KMS-11 (cell line): ENCODE results near the gene SKOR2.

Source experiments
- H2AFZ ChIP-seq: fragments of 200-600 bp; sonication (generic); 2 replicates; pipeline ENCODE4 v1.6.1; 2016; ENCODE audit warnings: antibody characterized with exemption, mixed run types, low read depth
- H3K27ac ChIP-seq: fragments of 200-600 bp; sonication (generic); 2 replicates; pipeline ENCODE4 v1.6.1; 2016; ENCODE audit warnings: mild to moderate bottlenecking, mixed run types
- H3K27me3 ChIP-seq: fragments of 200-600 bp; sonication (generic); 2 replicates; pipeline ENCODE4 v1.6.1; 2017; ENCODE audit warnings: mild to moderate bottlenecking, low read depth, mixed run types, moderate library complexity; ENCODE audit not compliant: insufficient read depth
- H3K36me3 ChIP-seq: fragments of 200-600 bp; sonication (generic); 2 replicates; pipeline ENCODE4 v1.6.1; 2017; ENCODE audit warnings: mild to moderate bottlenecking, mixed run types; ENCODE audit not compliant: insufficient read depth
- H3K4me1 ChIP-seq: fragments of 200-600 bp; sonication (generic); 2 replicates; pipeline ENCODE4 v1.6.1; 2016; ENCODE audit warnings: mild to moderate bottlenecking, low read depth, mixed run types; ENCODE audit not compliant: poor library complexity, severe bottlenecking
- H3K4me2 ChIP-seq: fragments of 200-600 bp; sonication (generic); 2 replicates; pipeline ENCODE4 v1.7.0; 2016; ENCODE audit warnings: mild to moderate bottlenecking, mixed run types
- H3K4me3 ChIP-seq: fragments of 200-600 bp; sonication (generic); IDR thresholded peaks from 2 replicates; pipeline ENCODE4 v1.6.1; 2017; ENCODE audit warnings: low read depth, low read length, mixed read lengths; ENCODE audit not compliant: insufficient read depth
- H3K79me2 ChIP-seq: fragments of 200-600 bp; sonication (generic); 2 replicates; pipeline ENCODE4 v1.6.1; 2016; ENCODE audit warnings: low read depth, mixed run types; ENCODE audit not compliant: insufficient read depth
- H3K9ac ChIP-seq: fragments of 200-600 bp; sonication (generic); 2 replicates; pipeline ENCODE4 v1.6.1; 2016; ENCODE audit warnings: mild to moderate bottlenecking, mixed run types
- H4K20me1 ChIP-seq: fragments of 200-600 bp; sonication (generic); 2 replicates; pipeline ENCODE4 v1.6.1; 2016; ENCODE audit warnings: mild to moderate bottlenecking, mixed run types; ENCODE audit not compliant: insufficient read depth
- TF ChIP-seq, protein P1 (sequence below): fragments of 200-600 bp; sonication (generic); conservative IDR thresholded peaks from 2 replicates; pipeline ENCODE4 v1.6.1; 2017; ENCODE audit warnings: low read depth, mild to moderate bottlenecking, antibody characterized with exemption, low read length, moderate library complexity, mixed read lengths

The SKOR2 gene

GRCh38 chr18:47251289-47252120 is at the start of gene SKOR2:
Gene SKOR2, minus strand, starts transcription at chr18:47251660. Its CDS starts 2,477 bp downstream, at chr18:47249183.
- Histone ChIP-seq H3K4me3 (no peak within 1 kb of the TSS), H3K79me2 (no peaks in the 10 kb centered on the region), H3K27me3 (no peaks in the 10 kb centered on the region), H3K4me2 (no peak within 1 kb of the TSS), H2AFZ (no peak within 1 kb of the TSS), H4K20me1 (no peaks in the 10 kb centered on the region), H3K27ac (no peak within 1 kb of the TSS), H3K9ac (no peak within 1 kb of the TSS), H3K4me1 (no peaks in the 10 kb centered on the region), H3K36me3 (no peaks in the 10 kb centered on the region)
- TF ChIP-seq, protein P1, sequence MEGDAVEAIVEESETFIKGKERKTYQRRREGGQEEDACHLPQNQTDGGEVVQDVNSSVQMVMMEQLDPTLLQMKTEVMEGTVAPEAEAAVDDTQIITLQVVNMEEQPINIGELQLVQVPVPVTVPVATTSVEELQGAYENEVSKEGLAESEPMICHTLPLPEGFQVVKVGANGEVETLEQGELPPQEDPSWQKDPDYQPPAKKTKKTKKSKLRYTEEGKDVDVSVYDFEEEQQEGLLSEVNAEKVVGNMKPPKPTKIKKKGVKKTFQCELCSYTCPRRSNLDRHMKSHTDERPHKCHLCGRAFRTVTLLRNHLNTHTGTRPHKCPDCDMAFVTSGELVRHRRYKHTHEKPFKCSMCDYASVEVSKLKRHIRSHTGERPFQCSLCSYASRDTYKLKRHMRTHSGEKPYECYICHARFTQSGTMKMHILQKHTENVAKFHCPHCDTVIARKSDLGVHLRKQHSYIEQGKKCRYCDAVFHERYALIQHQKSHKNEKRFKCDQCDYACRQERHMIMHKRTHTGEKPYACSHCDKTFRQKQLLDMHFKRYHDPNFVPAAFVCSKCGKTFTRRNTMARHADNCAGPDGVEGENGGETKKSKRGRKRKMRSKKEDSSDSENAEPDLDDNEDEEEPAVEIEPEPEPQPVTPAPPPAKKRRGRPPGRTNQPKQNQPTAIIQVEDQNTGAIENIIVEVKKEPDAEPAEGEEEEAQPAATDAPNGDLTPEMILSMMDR = no peak

DNA sequence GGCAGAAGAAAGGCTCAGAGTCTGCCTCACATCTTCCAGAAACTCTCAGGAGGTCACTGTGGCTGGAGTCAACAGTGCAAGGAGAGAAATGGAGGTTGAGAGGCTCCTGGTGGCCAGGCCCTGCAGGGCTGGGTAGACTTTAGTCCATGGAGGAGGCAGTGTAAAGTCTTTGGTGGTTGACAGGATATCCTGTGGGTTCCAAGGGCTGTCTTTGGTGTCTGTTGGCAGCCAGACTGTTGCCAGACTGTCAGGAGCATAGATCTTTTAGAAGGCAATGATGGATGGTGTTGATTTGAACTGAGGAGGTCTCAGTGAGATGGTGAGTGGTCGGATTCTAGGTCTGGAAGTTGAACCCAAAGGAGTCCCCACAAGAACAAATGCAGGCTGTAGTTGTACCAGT is 45.0 kb upstream of the SKOR2 start:
- Histone ChIP-seq H3K4me2 (no peak overlapping the region), H3K4me3 (no peak overlapping the region), H3K36me3 (no peaks in the 10 kb centered on the region), H3K27me3 (no peaks in the 10 kb centered on the region), H4K20me1 (no peaks in the 10 kb centered on the region), H3K27ac (no peak overlapping the region), H3K9ac (no peak overlapping the region), H2AFZ (no peak overlapping the region), H3K79me2 (no peaks in the 10 kb centered on the region), H3K4me1 (no peaks in the 10 kb centered on the region)
- TF ChIP-seq, protein P1 = no peak

DNA sequence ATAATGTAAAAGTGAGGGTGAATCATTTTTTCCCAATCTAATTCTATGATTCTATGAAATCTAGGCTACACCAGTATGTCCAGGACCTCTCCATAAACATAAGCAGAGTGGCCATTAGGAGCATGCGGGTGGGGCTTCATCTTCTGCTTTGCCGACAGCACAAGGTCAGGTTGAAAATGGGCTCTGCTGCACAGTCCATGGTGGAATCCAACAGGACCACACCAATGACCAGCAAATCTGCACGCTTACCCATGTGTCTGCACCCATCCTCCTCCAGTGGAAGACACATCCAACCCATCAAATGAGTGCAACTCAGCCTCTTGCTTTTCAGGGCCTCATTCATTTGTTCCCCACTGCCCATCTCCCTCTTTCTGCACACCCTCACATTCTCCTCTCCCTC is 43.3 kb upstream of the SKOR2 start:
- Histone ChIP-seq H3K4me1 (no peaks in the 10 kb centered on the region), H3K27me3 (no peaks in the 10 kb centered on the region; the same call in 1 of the 2 replicates), H3K4me3 (no peak overlapping the region), H3K79me2 (no peaks in the 10 kb centered on the region), H2AFZ (no peak overlapping the region), H3K27ac (no peak overlapping the region), H4K20me1 (no peaks in the 10 kb centered on the region), H3K36me3 (no peaks in the 10 kb centered on the region), H3K4me2 (no peak overlapping the region), H3K9ac (no peak overlapping the region)
- TF ChIP-seq, protein P1 = no peak

- Histone ChIP-seq H3K27me3 (no peaks in the 10 kb centered on the region; the same call in 1 of the 2 replicates), H3K4me1 (no peaks in the 10 kb centered on the region), H3K79me2 (no peaks in the 10 kb centered on the region), H3K36me3 (no peaks in the 10 kb centered on the region), H3K4me2 (no peak overlapping the region), H3K9ac (no peak overlapping the region), H3K27ac (no peak overlapping the region), H2AFZ (no peak overlapping the region), H4K20me1 (no peaks in the 10 kb centered on the region), H3K4me3 (no peak overlapping the region)
- TF ChIP-seq, protein P1 = no peak
These were observed 37.3 kb upstream of the SKOR2 start for GRCh38 chr18:47288741-47289140.
